Thymus (tissue), 11 donors: ENCODE results near the gene CYP4F3. TPM values are rescaled to one million over a fixed set of nuclear protein-coding genes. Genes with fewer than 3 reads are reported as not detected.
"Not testable (repeated sequence)": the region's sequence is repeated elsewhere in the genome, so short reads cannot be mapped to it uniquely, and the experiment has no call there.

Experiments used
- DNase-seq, 9 donors: peaks; one replicate each; pipeline ENCODE4 v3.0.0-alpha.2; 2013; ENCODE audit warnings: low spot score in 9 of 9, low read depth in 6 of 9, missing footprints in 1 of 9
- H3K27ac ChIP-seq, 2 donors: one replicate each; pipeline ENCODE4 v1.5.1; 2013; ENCODE audit warnings: control low read depth in 1 of 2, low read depth in 1 of 2, low read length in 1 of 2, mild to moderate bottlenecking in 1 of 2, moderate library complexity in 1 of 2
- H3K27me3 ChIP-seq, 2 donors: one replicate each; pipeline ENCODE4 v1.5.1; 2013; ENCODE audit warnings: low read length in 1 of 2; ENCODE audit not compliant: control insufficient read depth in 2 of 2, insufficient read depth in 1 of 2
- H3K36me3 ChIP-seq, 2 donors: one replicate each; pipeline ENCODE4 v1.5.1; 2013; ENCODE audit warnings: low read length in 1 of 2, mild to moderate bottlenecking in 1 of 2, moderate library complexity in 1 of 2; ENCODE audit not compliant: control insufficient read depth in 2 of 2, insufficient read depth in 2 of 2
- H3K4me1 ChIP-seq, 2 donors: one replicate each; pipeline ENCODE4 v1.5.1; 2013; ENCODE audit warnings: low read length in 2 of 2; ENCODE audit not compliant: control insufficient read depth in 2 of 2, insufficient read depth in 2 of 2
- H3K4me3 ChIP-seq, 2 donors: one replicate each; pipeline ENCODE4 v1.5.1; 2013; ENCODE audit warnings: low read length in 2 of 2, control low read depth in 1 of 2, mild to moderate bottlenecking in 1 of 2
- H3K9me3 ChIP-seq, 2 donors: one replicate each; pipeline ENCODE4 v1.5.1; 2013; ENCODE audit warnings: low read length in 1 of 2, mild to moderate bottlenecking in 1 of 2; ENCODE audit not compliant: control insufficient read depth in 2 of 2, insufficient read depth in 1 of 2
- WGBS: extraction: QIAGEN DNeasy Blood & Tissue Kit; methylation state at CpG from one replicate; pipeline ENCODE4 v1.1.7; 2013; 5-methylcytosine and 5-hydroxymethylcytosine counted together
- polyA plus RNA-seq: library from polyadenylated mRNA; stranded (reverse); fragments of 200-250 nt; gene quantifications from one replicate; pipeline ENCODE4 v1.2.3, GENCODE V29; 2013
- total RNA-seq: library from RNA; stranded (reverse); fragments of 120-200 nt; gene quantifications from one replicate; pipeline ENCODE4 v1.2.4, GENCODE V29; 2013
- donor health status: healthy.

The CYP4F3 gene
- total and polyA plus RNA-seq, 2 donors: 0.24 to 2.1 TPM

- no peak for DNase-seq
- Histone ChIP-seq H3K4me3 (no peak overlapping the region), H3K9me3 (no peaks in the 10 kb centered on the region), H3K36me3 (no peaks in the 10 kb centered on the region), H3K27ac (no peak overlapping the region), H3K4me1 (no peaks in the 10 kb centered on the region), H3K27me3 (no peaks in the 10 kb centered on the region)
- 88% methylated on average over 12 of the region's 12 CpGs for WGBS
Observed at GRCh38 chr19:15640904-15641597, 354 bp downstream of the CYP4F3 start.

- 63% methylated on average over 5 of the region's 5 CpGs for WGBS
- H3K9me3 ChIP-seq: no peaks in the 10 kb centered on the region
- no peaks in the 10 kb centered on the region for H3K27me3 ChIP-seq
- H3K4me3 ChIP-seq: no peak overlapping the region
- no peak for DNase-seq
- no peak overlapping the region for H3K27ac ChIP-seq
- no peaks in the 10 kb centered on the region for H3K4me1 ChIP-seq
- H3K36me3 ChIP-seq: no peaks in the 10 kb centered on the region
Observed at GRCh38 chr19:15641901-15642491, 1.3 kb downstream of the CYP4F3 start.

- H3K27ac ChIP-seq: no peak overlapping the region
Observed at GRCh38 chr19:15642807-15643206, 2.1 kb downstream of the CYP4F3 start.

GRCh38 chr19:15643387-15643786 lies 2.7 kb downstream of the CYP4F3 start:
- H3K27ac ChIP-seq: no peak overlapping the region
- H3K36me3 ChIP-seq: no peaks in the 10 kb centered on the region
- no peaks in the 10 kb centered on the region for H3K9me3 ChIP-seq
- H3K4me3 ChIP-seq: no peak overlapping the region
- no peaks in the 10 kb centered on the region for H3K27me3 ChIP-seq
- 94% methylated on average over 3 of the region's 3 CpGs for WGBS
- no peak for DNase-seq
- no peaks in the 10 kb centered on the region for H3K4me1 ChIP-seq

More at GRCh38 chr19:15642807-15643206, 2.1 kb downstream of the CYP4F3 start:
- H3K4me1 ChIP-seq: no peaks in the 10 kb centered on the region
- no peaks in the 10 kb centered on the region for H3K36me3 ChIP-seq
- H3K27me3 ChIP-seq: no peaks in the 10 kb centered on the region
- no peaks in the 10 kb centered on the region for H3K9me3 ChIP-seq
- no peak overlapping the region for H3K4me3 ChIP-seq
- no peak for DNase-seq

- no peak for DNase-seq
- no peaks in the 10 kb centered on the region for H3K4me1 ChIP-seq
- no peak overlapping the region for H3K4me3 ChIP-seq
- H3K9me3 ChIP-seq: no peaks in the 10 kb centered on the region
- WGBS: 91% methylated on average over 3 of the region's 3 CpGs
- H3K27ac ChIP-seq: no peak overlapping the region
- no peaks in the 10 kb centered on the region for H3K27me3 ChIP-seq
- H3K36me3 ChIP-seq: no peaks in the 10 kb centered on the region
Observed at GRCh38 chr19:15644066-15644741, 3.5 kb downstream of the CYP4F3 start.

- Histone ChIP-seq H3K4me3 (no peak overlapping the region), H3K4me1 (no peaks in the 10 kb centered on the region), H3K9me3 (no peaks in the 10 kb centered on the region), H3K27ac (no peak overlapping the region), H3K27me3 (no peaks in the 10 kb centered on the region), H3K36me3 (no peaks in the 10 kb centered on the region)
- 81% methylated on average over 3 of the region's 3 CpGs for WGBS
- no peak for DNase-seq
Observed at GRCh38 chr19:15644816-15645215, 4.1 kb downstream of the CYP4F3 start.

DNA sequence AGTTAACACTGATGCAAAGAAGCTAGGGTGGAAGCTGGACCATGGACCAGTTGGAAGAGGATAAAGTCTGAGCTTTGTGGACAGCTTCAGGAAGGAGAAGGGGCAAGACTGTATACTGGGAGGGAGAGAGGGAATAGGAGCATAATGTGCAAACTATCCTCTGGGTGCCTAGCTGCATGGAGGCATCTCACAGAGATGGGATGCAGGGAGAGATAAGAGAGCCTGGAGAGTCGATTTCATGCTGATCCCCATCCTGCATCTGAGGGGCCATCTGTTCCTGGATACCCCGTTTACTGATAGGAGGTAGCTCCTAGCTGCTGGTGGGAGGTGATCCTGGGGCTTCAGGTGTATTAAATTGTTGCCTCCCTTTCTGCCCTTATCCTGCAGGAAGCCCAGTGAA lies 8.8 kb downstream of the CYP4F3 start:
- Histone ChIP-seq H3K36me3 (no peaks in the 10 kb centered on the region), H3K9me3 (no peaks in the 10 kb centered on the region), H3K4me1 (no peaks in the 10 kb centered on the region), H3K27ac (no peak overlapping the region), H3K4me3 (no peak overlapping the region), H3K27me3 (no peaks in the 10 kb centered on the region)
- WGBS: 75% methylated on average over 2 of the region's 2 CpGs
- no peak for DNase-seq

DNA sequence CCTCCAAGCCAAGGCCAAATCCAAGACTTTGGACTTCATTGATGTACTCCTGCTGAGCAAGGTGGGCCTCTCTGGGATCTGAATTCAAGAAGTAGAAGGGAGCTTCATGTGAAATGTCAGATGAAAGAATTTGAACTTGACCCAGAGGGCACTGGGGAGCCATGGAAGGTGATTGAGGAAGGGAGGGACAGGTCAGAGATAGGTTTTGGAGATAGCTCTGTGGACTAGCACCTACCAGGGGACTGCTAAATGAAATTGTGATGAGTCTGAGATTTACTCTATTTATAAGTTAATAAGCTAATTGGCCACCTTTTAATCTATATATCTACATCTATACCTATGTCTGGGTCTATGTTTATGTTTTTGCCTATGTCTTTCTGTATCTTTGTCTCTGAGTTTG lies 9.4 kb downstream of the CYP4F3 start:
- not testable (repeated sequence) for H3K9me3 ChIP-seq, H3K27ac ChIP-seq, H3K27me3 ChIP-seq, DNase-seq, H3K36me3 ChIP-seq, H3K4me3 ChIP-seq, H3K4me1 ChIP-seq

GRCh38 chr19:15651791-15652190 lies 11.1 kb downstream of the CYP4F3 start:
- H3K9me3 ChIP-seq: no peaks in the 10 kb centered on the region
- H3K27ac ChIP-seq: no peak overlapping the region
- no peaks in the 10 kb centered on the region for H3K27me3 ChIP-seq
- no peaks in the 10 kb centered on the region for H3K4me1 ChIP-seq
- WGBS: 92% methylated on average over 3 of the region's 3 CpGs
- DNase-seq: no peak
- no peak overlapping the region for H3K4me3 ChIP-seq
- H3K36me3 ChIP-seq: no peaks in the 10 kb centered on the region
